ENCODE measurements around the gene NTN5. TPM values are rescaled to one million over a fixed set of nuclear protein-coding genes. Genes with fewer than 3 reads are reported as not detected.
A peak's percentile ranks its signal among the peaks of the same experiment; 100 is the strongest.

NTN5 gene
- total RNA-seq, 1 donor from 2014 or later: under 0.01 TPM

DNA sequence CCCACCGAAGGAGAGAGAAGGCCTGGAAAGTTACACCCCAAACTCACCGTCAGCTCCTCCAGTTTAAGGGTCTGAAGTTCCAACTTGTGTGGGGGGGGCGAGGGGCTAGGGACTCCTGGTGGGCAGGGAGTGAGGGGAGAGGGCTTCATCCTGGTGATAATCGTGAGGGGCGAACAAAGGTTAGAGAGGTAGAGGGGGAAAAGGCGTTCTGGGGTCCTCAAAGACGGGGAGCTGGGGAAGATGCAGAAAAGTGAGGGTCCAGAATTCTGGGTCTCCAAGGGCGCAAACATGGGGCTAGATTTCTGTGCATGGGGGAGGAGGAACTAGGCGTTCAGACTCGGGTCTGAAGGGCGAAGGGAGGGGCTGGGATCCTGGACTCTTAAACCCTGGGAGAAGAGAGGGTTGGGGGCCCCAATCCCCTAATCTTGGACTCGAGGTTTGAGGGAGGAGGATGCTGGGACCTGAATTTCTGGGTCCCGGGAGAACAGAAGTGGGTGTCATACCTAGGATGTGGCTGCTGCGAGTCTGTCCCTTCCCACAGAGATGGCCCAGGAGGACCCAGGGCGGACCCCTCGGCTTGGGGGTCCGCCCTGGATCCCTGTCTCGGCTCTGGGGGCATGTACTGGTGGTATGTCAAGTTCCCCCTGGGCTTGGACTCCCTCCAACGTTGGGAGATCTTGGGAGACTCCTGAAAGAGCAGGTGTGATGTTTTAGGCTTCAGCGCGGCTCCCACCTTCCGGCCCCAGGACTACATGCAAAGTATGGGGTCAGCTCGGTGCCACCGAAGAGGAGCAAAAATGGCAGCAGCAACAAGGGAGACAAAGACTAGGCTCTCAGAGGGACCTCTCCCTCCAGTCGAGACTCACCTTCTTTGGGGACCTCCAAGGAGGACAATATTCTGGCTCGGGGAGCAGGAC, 42.2 kb upstream of the NTN5 start:
- Histone ChIP-seq H3K4me1 (ENCODE audit: control insufficient read depth in 3 of 3, insufficient read depth in 3 of 3, low read length in 3 of 3) (peaks cover 46 to 63% (median 51%) of the 10 kb centered on the region in 3 donors), H3K27ac (ENCODE audit: low read depth, low read length) (peak overlapping the region; percentile 80), H3K36me3 (ENCODE audit: control insufficient read depth in 3 of 3, insufficient read depth in 3 of 3, low read length in 3 of 3) (peaks cover 4 to 13% (median 11%) of the 10 kb centered on the region in 3 donors), H3K27me3 (ENCODE audit: control insufficient read depth in 3 of 3, insufficient read depth in 3 of 3, low read length in 3 of 3) (no peaks in the 10 kb centered on the region), H3K4me3 (ENCODE audit: low read length in 3 of 3) (peak overlapping the region; percentile 67 to 70 (median 67)), H3K9ac (ENCODE audit: low read depth in 1 of 3, low read length in 3 of 3) (peak overlapping the region; percentile 76 to 82 (median 81)), H3K9me3 (ENCODE audit: control insufficient read depth in 3 of 3, low read length in 3 of 3) (peaks cover 0 to 3% (median 0%) of the 10 kb centered on the region in 3 donors)

DNA sequence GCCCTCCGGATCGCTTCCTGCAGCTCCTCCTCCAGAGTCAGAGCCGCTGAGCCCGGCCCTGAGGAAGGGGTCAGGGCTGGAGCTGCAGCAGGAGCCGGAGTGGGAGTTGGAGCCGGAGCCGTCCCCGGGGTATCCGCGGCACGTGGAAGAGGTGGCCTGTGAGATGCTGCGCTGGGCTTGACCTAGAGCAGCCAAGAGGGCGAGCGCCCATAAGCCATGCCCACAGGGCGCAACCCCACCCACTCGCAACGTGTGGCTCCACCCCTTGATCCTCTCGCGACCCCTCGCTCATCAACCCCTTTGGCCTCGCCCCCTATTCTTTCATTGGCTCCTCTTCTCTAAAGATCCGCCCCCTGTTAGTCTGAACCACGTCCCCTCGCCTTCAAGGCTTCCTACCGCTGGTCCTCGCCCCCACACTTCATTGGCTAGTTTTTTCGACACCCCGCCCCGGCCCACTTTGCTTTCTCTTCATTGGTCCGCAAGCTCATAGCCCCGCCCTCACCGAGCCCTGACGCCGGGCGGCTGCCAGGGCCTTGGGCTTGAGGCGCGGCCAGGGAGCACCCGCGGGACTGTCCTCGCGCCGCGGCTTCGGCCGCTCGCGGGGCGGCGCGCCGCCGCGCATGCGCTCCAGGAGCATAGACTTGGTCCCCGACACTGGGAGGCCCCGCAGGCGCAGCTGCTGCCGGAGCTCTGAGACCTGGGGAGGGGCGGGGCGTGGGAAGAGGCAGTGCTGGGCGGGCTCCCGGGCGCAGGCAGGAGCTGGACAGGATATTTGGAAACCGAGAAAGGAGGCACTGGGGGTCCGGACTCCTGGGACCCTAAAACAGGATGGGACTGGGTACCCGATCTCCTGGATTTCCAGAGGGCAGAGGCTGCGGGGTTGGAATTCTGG, 41.3 kb upstream of the NTN5 start:
- H3K9me3 ChIP-seq (ENCODE audit: control insufficient read depth in 3 of 3, low read length in 3 of 3): peaks cover 0 to 3% (median 0%) of the 10 kb centered on the region in 3 donors
- H3K9ac ChIP-seq (ENCODE audit: low read depth in 1 of 3, low read length in 3 of 3): peak overlapping the region; percentile 76 to 82 (median 81)
- no peaks in the 10 kb centered on the region for H3K27me3 ChIP-seq (ENCODE audit: control insufficient read depth in 3 of 3, insufficient read depth in 3 of 3, low read length in 3 of 3)
- H3K27ac ChIP-seq (ENCODE audit: low read depth, low read length): peak overlapping the region; percentile 80
- peaks cover 4 to 13% (median 11%) of the 10 kb centered on the region in 3 donors for H3K36me3 ChIP-seq (ENCODE audit: control insufficient read depth in 3 of 3, insufficient read depth in 3 of 3, low read length in 3 of 3)
- H3K4me1 ChIP-seq (ENCODE audit: control insufficient read depth in 3 of 3, insufficient read depth in 3 of 3, low read length in 3 of 3): peaks cover 39 to 54% (median 44%) of the 10 kb centered on the region in 3 donors
- peak overlapping the region; percentile 67 to 70 (median 67) for H3K4me3 ChIP-seq (ENCODE audit: low read length in 3 of 3)

DNA sequence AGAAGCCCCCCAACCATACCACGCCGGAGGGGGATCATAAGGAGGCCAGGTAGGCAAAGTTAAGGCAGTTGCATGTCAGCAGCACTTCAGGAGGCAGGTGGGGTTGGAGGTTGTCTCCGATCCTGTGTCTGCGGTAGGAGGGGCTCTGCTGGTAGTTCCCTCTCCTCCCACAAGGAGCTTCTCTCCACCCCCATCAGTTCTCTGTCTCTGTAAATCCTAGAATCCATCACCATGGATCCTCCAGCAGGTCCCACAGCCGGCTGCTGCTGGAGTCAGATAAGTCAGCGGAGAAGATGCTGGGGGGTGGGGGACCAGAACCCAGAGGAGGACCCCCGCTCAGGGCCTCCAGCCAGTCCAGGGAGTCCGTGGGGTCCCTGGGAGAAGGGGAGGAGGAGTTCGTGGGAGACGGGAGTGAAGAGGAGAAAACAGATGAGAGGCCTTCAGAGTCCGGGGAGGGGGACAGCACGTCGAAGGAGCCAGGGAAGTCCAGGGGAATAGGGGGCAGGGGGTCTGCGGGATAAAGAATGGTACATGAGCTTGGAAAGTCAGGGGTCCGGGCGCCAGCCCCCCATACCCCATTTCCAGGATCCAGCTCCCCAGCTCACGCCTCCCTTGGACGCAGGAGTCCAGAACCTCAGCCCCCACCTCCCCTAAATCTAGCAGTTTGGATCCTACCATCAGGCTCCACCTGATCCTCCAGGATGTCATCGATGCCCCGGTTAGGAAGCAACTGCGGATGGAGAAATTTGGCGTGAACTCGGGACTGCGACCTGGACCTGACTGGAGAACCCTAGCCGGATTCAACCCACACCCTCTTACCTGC, 40.4 kb upstream of the NTN5 start:
- Histone ChIP-seq H3K36me3 (ENCODE audit: control insufficient read depth in 3 of 3, insufficient read depth in 3 of 3, low read length in 3 of 3) (peaks cover 4 to 11% (median 11%) of the 10 kb centered on the region in 3 donors), H3K9ac (ENCODE audit: low read depth in 1 of 3, low read length in 3 of 3) (peak overlapping the region in 2 of 3 donors; percentile 13 to 60), H3K27ac (ENCODE audit: low read depth, low read length) (no peak overlapping the region), H3K4me3 (ENCODE audit: low read length in 3 of 3) (peak overlapping the region; percentile 59 to 66 (median 59)), H3K27me3 (ENCODE audit: control insufficient read depth in 3 of 3, insufficient read depth in 3 of 3, low read length in 3 of 3) (no peaks in the 10 kb centered on the region), H3K4me1 (ENCODE audit: control insufficient read depth in 3 of 3, insufficient read depth in 3 of 3, low read length in 3 of 3) (peaks cover 32 to 47% (median 35%) of the 10 kb centered on the region in 3 donors), H3K9me3 (ENCODE audit: control insufficient read depth in 3 of 3, low read length in 3 of 3) (peaks cover 0 to 3% (median 0%) of the 10 kb centered on the region in 3 donors)

DNA sequence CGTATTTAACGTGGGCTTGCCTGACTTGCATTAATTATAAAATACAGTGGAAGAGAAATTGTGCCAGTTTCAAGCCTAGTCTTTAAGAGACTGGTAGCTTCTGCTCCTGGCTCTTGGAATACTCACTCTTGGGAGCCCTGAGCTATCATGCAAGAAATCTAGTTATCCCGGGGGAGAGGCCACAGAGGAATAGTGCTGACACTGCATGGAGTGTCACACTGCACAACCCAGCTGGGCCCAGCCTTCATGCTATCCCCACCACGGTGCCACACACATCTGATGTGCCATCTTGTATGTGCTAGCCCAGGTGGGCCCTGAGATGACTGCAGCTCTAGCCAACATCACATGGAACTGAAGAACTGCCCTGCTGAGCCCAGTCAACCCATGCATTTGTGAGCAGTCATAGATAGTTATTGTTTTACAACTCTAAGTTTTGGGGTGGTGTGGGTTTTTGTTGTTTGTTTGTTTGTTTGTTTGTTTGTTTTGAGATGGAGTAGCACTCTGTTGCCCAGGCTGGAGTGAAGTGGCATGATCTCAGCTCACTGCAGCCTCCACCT, 38.4 kb upstream of the NTN5 start:
- peaks cover 0 to 3% (median 0%) of the 10 kb centered on the region in 3 donors for H3K9me3 ChIP-seq (ENCODE audit: control insufficient read depth in 3 of 3, low read length in 3 of 3)
- no peak overlapping the region for H3K4me3 ChIP-seq (ENCODE audit: low read length in 3 of 3)
- H3K27me3 ChIP-seq (ENCODE audit: control insufficient read depth in 3 of 3, insufficient read depth in 3 of 3, low read length in 3 of 3): no peaks in the 10 kb centered on the region
- H3K36me3 ChIP-seq (ENCODE audit: control insufficient read depth in 3 of 3, insufficient read depth in 3 of 3, low read length in 3 of 3): peaks cover 4 to 11% (median 11%) of the 10 kb centered on the region in 3 donors
- no peak overlapping the region for H3K9ac ChIP-seq (ENCODE audit: low read depth in 1 of 3, low read length in 3 of 3)
- H3K4me1 ChIP-seq (ENCODE audit: control insufficient read depth in 3 of 3, insufficient read depth in 3 of 3, low read length in 3 of 3): peaks cover 22 to 30% (median 22%) of the 10 kb centered on the region in 3 donors
- no peak overlapping the region for H3K27ac ChIP-seq (ENCODE audit: low read depth, low read length)

DNA sequence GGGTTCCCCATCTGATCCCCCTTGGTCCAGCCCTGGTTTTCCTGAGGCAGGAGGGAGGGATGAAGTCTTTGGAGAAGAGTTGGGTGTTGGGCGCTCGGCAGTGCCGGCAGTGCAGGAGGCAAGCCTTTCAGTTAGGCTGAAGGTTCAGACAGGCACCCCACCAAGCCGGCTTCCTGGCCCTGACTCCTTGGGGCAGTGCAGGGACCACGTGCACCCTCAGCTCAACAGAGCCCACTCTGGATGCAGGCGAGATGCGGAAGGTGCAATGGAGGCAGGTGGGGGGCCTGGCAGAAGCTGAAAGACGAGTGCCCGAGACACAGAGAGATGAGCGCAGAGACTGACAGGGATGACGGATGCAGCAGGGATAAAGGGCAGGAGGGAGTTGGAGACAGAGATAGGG, 35.7 kb upstream of the NTN5 start:
- Histone ChIP-seq H3K36me3 (ENCODE audit: control insufficient read depth in 3 of 3, insufficient read depth in 3 of 3, low read length in 3 of 3) (peaks cover 4 to 8% (median 6%) of the 10 kb centered on the region in 3 donors), H3K9me3 (ENCODE audit: control insufficient read depth in 3 of 3, low read length in 3 of 3) (peaks cover 0 to 3% (median 0%) of the 10 kb centered on the region in 3 donors), H3K4me1 (ENCODE audit: control insufficient read depth in 3 of 3, insufficient read depth in 3 of 3, low read length in 3 of 3) (peaks cover 2 to 7% (median 4%) of the 10 kb centered on the region in 3 donors), H3K4me3 (ENCODE audit: low read length in 3 of 3) (no peak overlapping the region), H3K9ac (ENCODE audit: low read depth in 1 of 3, low read length in 3 of 3) (no peak overlapping the region), H3K27me3 (ENCODE audit: control insufficient read depth in 3 of 3, insufficient read depth in 3 of 3, low read length in 3 of 3) (no peaks in the 10 kb centered on the region), H3K27ac (ENCODE audit: low read depth, low read length) (no peak overlapping the region)

DNA sequence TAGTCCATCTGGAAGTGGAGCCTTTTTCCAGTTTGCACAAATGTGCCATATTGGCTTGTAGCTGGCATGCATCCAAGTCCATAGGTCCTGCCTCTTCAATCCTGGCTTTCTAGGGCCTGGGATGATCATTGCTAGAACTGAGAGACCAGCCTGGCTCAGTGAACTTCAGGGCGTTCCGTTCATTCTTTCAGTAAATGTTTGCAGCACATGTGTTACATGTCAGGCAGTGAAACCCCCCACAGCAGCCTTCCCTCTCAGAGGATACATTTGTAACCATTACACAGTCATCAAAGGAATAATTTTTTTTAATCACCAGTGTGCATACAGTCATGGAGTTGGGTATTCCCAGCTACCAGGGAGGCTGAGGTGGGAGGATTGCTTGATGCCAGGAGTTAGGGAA, 32.6 kb upstream of the NTN5 start:
- H3K9me3 ChIP-seq (ENCODE audit: control insufficient read depth in 3 of 3, low read length in 3 of 3): no peaks in the 10 kb centered on the region
- H3K9ac ChIP-seq (ENCODE audit: low read depth in 1 of 3, low read length in 3 of 3): no peak overlapping the region
- no peaks in the 10 kb centered on the region for H3K4me1 ChIP-seq (ENCODE audit: control insufficient read depth in 3 of 3, insufficient read depth in 3 of 3, low read length in 3 of 3)
- H3K36me3 ChIP-seq (ENCODE audit: control insufficient read depth in 3 of 3, insufficient read depth in 3 of 3, low read length in 3 of 3): no peaks in the 10 kb centered on the region
- no peaks in the 10 kb centered on the region for H3K27me3 ChIP-seq (ENCODE audit: control insufficient read depth in 3 of 3, insufficient read depth in 3 of 3, low read length in 3 of 3)
- no peak overlapping the region for H3K27ac ChIP-seq (ENCODE audit: low read depth, low read length)
- H3K4me3 ChIP-seq (ENCODE audit: low read length in 3 of 3): no peak overlapping the region

DNA sequence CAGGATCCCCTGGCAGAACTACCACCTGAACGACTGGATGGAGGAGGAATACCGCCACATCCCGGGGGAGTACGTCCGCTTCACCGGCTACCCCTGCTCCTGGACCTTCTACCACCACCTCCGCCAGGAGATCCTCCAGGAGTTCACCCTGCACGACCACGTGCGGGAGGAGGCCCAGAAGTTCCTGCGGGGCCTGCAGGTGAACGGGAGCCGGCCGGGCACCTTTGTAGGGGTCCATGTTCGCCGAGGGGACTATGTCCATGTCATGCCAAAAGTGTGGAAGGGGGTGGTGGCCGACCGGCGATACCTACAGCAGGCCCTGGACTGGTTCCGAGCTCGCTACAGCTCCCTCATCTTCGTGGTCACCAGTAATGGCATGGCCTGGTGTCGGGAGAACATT, 30.5 kb upstream of the NTN5 start:
- no peak overlapping the region for H3K9ac ChIP-seq (ENCODE audit: low read depth in 1 of 3, low read length in 3 of 3)
- no peak overlapping the region for H3K4me3 ChIP-seq (ENCODE audit: low read length in 3 of 3)
- no peak overlapping the region for H3K27ac ChIP-seq (ENCODE audit: low read depth, low read length)
- H3K27me3 ChIP-seq (ENCODE audit: control insufficient read depth in 3 of 3, insufficient read depth in 3 of 3, low read length in 3 of 3): no peaks in the 10 kb centered on the region
- peaks cover 0 to under 1% (median 0%) of the 10 kb centered on the region in 3 donors for H3K4me1 ChIP-seq (ENCODE audit: control insufficient read depth in 3 of 3, insufficient read depth in 3 of 3, low read length in 3 of 3)
- no peaks in the 10 kb centered on the region for H3K36me3 ChIP-seq (ENCODE audit: control insufficient read depth in 3 of 3, insufficient read depth in 3 of 3, low read length in 3 of 3)
- H3K9me3 ChIP-seq (ENCODE audit: control insufficient read depth in 3 of 3, low read length in 3 of 3): no peaks in the 10 kb centered on the region

DNA sequence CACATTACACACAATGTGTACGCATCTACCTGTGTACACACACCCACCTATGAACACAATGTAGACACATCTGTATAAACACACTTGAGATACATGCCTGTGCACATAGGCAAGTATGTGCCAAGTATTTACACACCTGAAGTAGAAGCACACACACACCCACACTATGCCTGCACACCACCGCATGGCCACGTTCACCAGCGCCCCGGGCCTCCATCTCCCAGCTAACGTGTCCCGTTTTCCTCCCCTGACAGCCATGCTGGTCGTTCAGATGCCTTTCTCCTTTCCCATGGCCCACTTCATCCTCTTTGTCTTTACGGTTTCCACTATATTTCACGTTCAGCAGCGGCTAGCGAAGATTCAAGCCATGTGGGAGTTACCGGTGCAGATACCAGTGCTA, 29.9 kb upstream of the NTN5 start:
- Histone ChIP-seq H3K36me3 (ENCODE audit: control insufficient read depth in 3 of 3, insufficient read depth in 3 of 3, low read length in 3 of 3) (no peaks in the 10 kb centered on the region), H3K9me3 (ENCODE audit: control insufficient read depth in 3 of 3, low read length in 3 of 3) (no peaks in the 10 kb centered on the region), H3K4me1 (ENCODE audit: control insufficient read depth in 3 of 3, insufficient read depth in 3 of 3, low read length in 3 of 3) (peaks cover 0 to 4% (median 0%) of the 10 kb centered on the region in 3 donors), H3K27ac (ENCODE audit: low read depth, low read length) (no peak overlapping the region), H3K27me3 (ENCODE audit: control insufficient read depth in 3 of 3, insufficient read depth in 3 of 3, low read length in 3 of 3) (peaks cover 0 to 5% (median 0%) of the 10 kb centered on the region in 3 donors), H3K9ac (ENCODE audit: low read depth in 1 of 3, low read length in 3 of 3) (no peak overlapping the region), H3K4me3 (ENCODE audit: low read length in 3 of 3) (no peak overlapping the region)

DNA sequence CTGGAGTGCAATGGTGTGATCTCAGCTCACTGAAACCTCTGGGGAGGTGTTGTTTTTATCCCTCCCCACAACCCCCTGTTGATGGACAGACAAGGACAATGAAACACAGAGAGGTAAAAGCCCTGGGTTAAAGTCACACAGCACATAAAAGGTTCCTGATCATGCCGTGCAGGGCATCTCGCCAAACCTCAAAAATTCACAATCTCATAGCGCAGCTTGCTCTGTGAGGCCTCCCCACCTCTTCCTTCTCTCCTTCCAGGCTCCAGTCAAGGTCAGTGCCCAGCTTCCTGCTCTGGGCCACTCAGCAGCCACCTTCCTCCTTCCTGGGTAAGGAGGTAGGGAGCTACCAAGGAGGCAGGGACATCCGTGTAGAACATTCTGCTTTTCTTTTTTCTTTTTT, 25.2 kb upstream of the NTN5 start:
- H3K4me1 ChIP-seq (ENCODE audit: control insufficient read depth in 3 of 3, insufficient read depth in 3 of 3, low read length in 3 of 3): peaks cover 6 to 10% (median 8%) of the 10 kb centered on the region in 3 donors
- no peak overlapping the region for H3K9ac ChIP-seq (ENCODE audit: low read depth in 1 of 3, low read length in 3 of 3)
- H3K36me3 ChIP-seq (ENCODE audit: control insufficient read depth in 3 of 3, insufficient read depth in 3 of 3, low read length in 3 of 3): no peaks in the 10 kb centered on the region
- peaks cover 12 to 23% (median 14%) of the 10 kb centered on the region in 3 donors for H3K27me3 ChIP-seq (ENCODE audit: control insufficient read depth in 3 of 3, insufficient read depth in 3 of 3, low read length in 3 of 3)
- no peaks in the 10 kb centered on the region for H3K9me3 ChIP-seq (ENCODE audit: control insufficient read depth in 3 of 3, low read length in 3 of 3)
- H3K4me3 ChIP-seq (ENCODE audit: low read length in 3 of 3): no peak overlapping the region
- no peak overlapping the region for H3K27ac ChIP-seq (ENCODE audit: low read depth, low read length)

Measured in skeletal muscle tissue (tissue), 4 donors.